Large intestine (tissue), 3 donors: ENCODE results near the gene UBE2N. TPM values are rescaled to one million over a fixed set of nuclear protein-coding genes. Genes with fewer than 3 reads are reported as not detected.

ENCODE experiments used
- DNase-seq, 2 donors: peaks; one replicate each; pipeline versions ENCODE4 v3.0.0 to v3.0.0-alpha.2; 2013
- H3K27ac ChIP-seq: one replicate; pipeline ENCODE4 v1.5.1; 2013; ENCODE audit warnings: low read length
- H3K27me3 ChIP-seq: 2 replicates; pipeline ENCODE4 v1.6.1; 2013; ENCODE audit warnings: low read length; ENCODE audit not compliant: control insufficient read depth, insufficient read depth
- H3K36me3 ChIP-seq: 2 replicates; pipeline ENCODE4 v1.6.1; 2013; ENCODE audit warnings: low read length; ENCODE audit not compliant: control insufficient read depth, insufficient read depth
- H3K4me1 ChIP-seq: one replicate; pipeline ENCODE4 v1.6.1; 2013; ENCODE audit warnings: low read length; ENCODE audit not compliant: control insufficient read depth, insufficient read depth
- H3K4me3 ChIP-seq: one replicate; pipeline ENCODE4 v1.5.1; 2013; ENCODE audit warnings: low read length
- H3K9me3 ChIP-seq: one replicate; pipeline ENCODE4 v1.6.1; 2013; ENCODE audit warnings: mild to moderate bottlenecking, low read depth, low read length, moderate library complexity; ENCODE audit not compliant: control insufficient read depth
- WGBS: methylation state at CpG from one replicate; pipeline ENCODE4 v1.1.5; 2013; ENCODE audit warnings: low lambda C conversion rate; ENCODE audit not compliant: insufficient coverage; 5-methylcytosine and 5-hydroxymethylcytosine counted together
- polyA plus RNA-seq: library from polyadenylated mRNA; unstranded; fragments of 120-200 nt; gene quantifications from one replicate; pipeline ENCODE4 v1.2.1, GENCODE V29; 2013

The UBE2N gene
- polyA plus RNA-seq, 1 donor = 102 TPM

DNA sequence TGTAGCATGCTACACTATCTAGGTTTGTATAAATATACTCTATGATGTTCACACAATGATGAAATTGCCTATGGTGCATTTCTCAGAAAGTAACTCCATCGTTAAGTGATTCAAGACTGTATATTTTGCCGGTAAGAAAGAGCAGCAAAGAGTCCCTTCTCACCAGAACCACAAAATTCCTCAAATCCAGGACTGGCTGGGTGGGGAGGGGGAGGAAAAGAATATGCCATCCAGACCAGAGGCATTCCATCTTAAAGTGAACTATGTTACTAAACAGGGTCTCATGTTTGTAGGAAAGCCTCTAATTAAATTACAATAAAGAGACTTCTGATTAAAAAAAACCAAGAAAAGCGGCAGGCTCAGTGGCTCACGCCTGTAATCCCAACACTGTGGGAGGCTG is 11.5 kb downstream of the UBE2N start:
- Histone ChIP-seq H3K27me3 (no peaks in the 10 kb centered on the region), H3K36me3 (no peaks in the 10 kb centered on the region), H3K4me1 (peaks cover 3% of the 10 kb centered on the region), H3K27ac (no peak overlapping the region), H3K4me3 (no peak overlapping the region), H3K9me3 (no peaks in the 10 kb centered on the region)
- WGBS = 80% methylated on average over 1 of the region's 4 CpGs
- no peak for DNase-seq

- H3K4me1 ChIP-seq = peaks cover 3% of the 10 kb centered on the region
- H3K36me3 ChIP-seq = no peaks in the 10 kb centered on the region
- no peak for DNase-seq
- H3K27me3 ChIP-seq = no peaks in the 10 kb centered on the region
- no CpG with 5 or more reads among the region's 1 CpG for WGBS
- H3K4me3 ChIP-seq = no peak overlapping the region
- H3K27ac ChIP-seq = no peak overlapping the region
- H3K9me3 ChIP-seq = no peaks in the 10 kb centered on the region
Observed at GRCh38 chr12:93429852-93430251, 11.9 kb downstream of the UBE2N start.

- Histone ChIP-seq H3K36me3 (no peaks in the 10 kb centered on the region), H3K4me3 (no peak overlapping the region), H3K9me3 (no peaks in the 10 kb centered on the region), H3K27me3 (no peaks in the 10 kb centered on the region), H3K4me1 (peaks cover 3% of the 10 kb centered on the region), H3K27ac (no peak overlapping the region)
- WGBS = no CpG with 5 or more reads among the region's 1 CpG
- DNase-seq = no peak
Observed at GRCh38 chr12:93429448-93429847, 12.3 kb downstream of the UBE2N start.

- Histone ChIP-seq H3K4me3 (no peak overlapping the region), H3K4me1 (peaks cover 3% of the 10 kb centered on the region), H3K9me3 (no peaks in the 10 kb centered on the region), H3K36me3 (no peaks in the 10 kb centered on the region), H3K27me3 (no peaks in the 10 kb centered on the region), H3K27ac (no peak overlapping the region)
- 100% methylated on average over 2 of the region's 5 CpGs for WGBS
- DNase-seq = no peak
Observed at GRCh38 chr12:93427779-93428564, 13.8 kb downstream of the UBE2N start.

DNA sequence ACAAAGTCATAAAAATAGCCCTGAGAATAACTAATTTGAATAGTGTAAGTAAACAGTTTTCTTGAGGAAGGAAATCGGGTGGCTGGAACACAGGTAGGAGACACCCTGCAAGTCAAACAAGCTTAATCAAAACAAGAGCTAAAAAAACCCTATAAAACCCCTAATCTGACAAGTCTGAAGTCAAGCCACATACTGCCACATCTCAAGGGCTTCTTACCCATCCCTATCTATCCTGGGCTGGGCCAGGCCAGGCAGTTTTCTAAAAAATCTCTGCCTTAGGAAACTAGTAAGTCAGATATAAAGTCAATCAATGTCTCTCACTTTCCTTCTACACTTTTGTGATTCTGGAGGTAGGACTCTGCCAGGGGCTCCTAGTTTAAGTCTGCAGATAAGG is 15.3 kb downstream of the UBE2N start:
- DNase-seq = no peak
- Histone ChIP-seq H3K9me3 (no peaks in the 10 kb centered on the region), H3K36me3 (no peaks in the 10 kb centered on the region), H3K4me1 (peaks cover 3% of the 10 kb centered on the region), H3K27ac (no peak overlapping the region), H3K4me3 (no peak overlapping the region), H3K27me3 (no peaks in the 10 kb centered on the region)
- 50% methylated on average over 1 of the region's 1 CpG for WGBS

DNA sequence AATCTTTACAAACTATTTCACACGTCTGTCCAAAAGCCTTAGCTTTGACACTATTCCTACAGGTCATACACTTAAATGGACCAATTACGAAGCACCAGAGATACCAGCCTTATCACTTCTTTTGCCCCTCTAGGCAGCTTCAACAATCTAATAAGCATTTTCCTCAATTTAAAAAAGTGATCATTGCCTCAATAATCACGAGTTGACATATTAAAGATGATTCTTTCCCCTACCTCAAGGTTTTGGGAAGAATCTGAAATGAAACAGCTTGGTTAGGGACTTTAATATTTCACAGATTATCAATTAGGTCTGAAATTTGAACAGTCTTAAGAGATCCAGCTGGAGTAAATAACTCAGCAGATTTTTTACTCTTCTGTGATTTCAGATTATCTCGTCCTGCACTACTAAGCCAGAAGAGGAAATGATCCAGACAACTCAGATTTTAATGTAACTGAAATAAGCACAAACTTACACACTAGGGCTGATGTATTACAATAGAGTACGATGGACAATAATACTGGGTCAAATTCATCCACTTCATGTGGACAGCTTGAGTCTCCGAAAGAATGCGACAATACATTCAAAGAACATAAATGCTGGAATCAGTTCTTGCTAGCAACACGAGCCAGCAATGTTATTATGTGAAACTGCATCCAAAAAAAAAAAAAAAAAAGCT is 15.9 kb downstream of the UBE2N start:
- DNase-seq = no peak
- H3K4me1 ChIP-seq = peaks cover 3% of the 10 kb centered on the region
- H3K9me3 ChIP-seq = no peaks in the 10 kb centered on the region
- H3K27me3 ChIP-seq = no peaks in the 10 kb centered on the region
- no peak overlapping the region for H3K4me3 ChIP-seq
- WGBS = 73% methylated on average over 3 of the region's 8 CpGs
- no peak overlapping the region for H3K27ac ChIP-seq
- H3K36me3 ChIP-seq = no peaks in the 10 kb centered on the region

GRCh38 chr12:93422050-93422449 is 19.7 kb downstream of the UBE2N start:
- Histone ChIP-seq H3K4me3 (no peak overlapping the region), H3K9me3 (no peaks in the 10 kb centered on the region), H3K27me3 (no peaks in the 10 kb centered on the region), H3K36me3 (no peaks in the 10 kb centered on the region), H3K27ac (no peak overlapping the region), H3K4me1 (peaks cover 3% of the 10 kb centered on the region)
- WGBS = 100% methylated on average over 2 of the region's 2 CpGs
- DNase-seq = no peak

DNA sequence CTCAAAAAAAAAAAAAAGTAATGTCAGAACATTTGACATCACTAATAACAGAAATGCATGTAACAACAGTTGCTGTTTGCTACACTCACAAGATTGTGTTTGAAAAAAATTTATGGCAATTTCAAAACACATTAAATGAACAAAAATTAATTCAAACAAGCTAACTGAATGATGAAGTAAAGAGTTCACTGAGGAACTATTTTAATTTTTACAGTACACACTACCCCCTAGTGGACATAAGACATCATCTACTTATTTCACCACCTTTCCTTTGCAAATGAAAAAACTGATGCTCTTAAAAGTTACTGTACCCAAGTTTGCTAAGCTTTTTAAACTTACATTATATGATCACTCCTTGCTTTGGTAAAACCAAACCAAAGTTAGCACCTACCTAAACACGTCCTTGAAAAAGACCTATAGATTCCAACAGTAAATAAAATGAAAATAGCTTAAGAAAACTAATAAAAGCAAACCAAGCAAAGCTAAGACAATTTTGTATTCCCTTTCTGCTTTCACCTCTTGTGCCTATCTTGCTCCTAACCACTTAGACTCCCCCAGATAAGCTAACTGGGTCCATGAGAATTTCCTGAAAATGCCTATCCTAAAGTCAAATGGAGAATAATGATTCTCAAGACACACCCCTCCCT is 22.2 kb downstream of the UBE2N start:
- H3K9me3 ChIP-seq = no peaks in the 10 kb centered on the region
- peak in 1 of 2 donors; percentile 36 for DNase-seq
- H3K27ac ChIP-seq = no peak overlapping the region
- WGBS = no CpG with 5 or more reads among the region's 1 CpG
- H3K4me3 ChIP-seq = no peak overlapping the region
- no peaks in the 10 kb centered on the region for H3K36me3 ChIP-seq
- no peaks in the 10 kb centered on the region for H3K4me1 ChIP-seq
- no peaks in the 10 kb centered on the region for H3K27me3 ChIP-seq

DNA sequence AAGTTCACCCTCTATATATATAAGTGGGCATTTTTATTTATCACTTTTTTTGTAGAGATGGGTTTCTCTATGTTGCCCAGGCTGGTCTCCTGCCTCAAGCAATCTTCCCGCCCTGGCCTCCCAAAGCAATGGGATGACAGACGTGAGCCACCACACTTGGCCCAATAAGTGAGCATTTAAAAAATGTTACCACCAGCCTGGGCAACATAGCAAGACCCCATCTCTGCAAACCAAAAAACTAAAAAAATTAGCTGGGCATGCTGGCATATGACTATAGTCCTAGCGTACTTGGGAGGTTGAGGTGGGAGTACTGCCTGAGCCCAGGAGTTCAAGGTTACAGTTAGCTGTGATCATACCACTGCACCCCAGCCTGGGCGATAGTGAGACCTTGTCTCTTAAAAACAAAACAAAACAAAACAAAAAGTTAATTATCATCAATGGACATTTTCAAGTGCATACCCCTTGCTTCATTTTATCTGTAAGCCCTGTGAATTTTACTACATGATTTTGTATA is 23.7 kb downstream of the UBE2N start:
- 100% methylated on average over 1 of the region's 4 CpGs for WGBS
- no peaks in the 10 kb centered on the region for H3K4me1 ChIP-seq

DNA sequence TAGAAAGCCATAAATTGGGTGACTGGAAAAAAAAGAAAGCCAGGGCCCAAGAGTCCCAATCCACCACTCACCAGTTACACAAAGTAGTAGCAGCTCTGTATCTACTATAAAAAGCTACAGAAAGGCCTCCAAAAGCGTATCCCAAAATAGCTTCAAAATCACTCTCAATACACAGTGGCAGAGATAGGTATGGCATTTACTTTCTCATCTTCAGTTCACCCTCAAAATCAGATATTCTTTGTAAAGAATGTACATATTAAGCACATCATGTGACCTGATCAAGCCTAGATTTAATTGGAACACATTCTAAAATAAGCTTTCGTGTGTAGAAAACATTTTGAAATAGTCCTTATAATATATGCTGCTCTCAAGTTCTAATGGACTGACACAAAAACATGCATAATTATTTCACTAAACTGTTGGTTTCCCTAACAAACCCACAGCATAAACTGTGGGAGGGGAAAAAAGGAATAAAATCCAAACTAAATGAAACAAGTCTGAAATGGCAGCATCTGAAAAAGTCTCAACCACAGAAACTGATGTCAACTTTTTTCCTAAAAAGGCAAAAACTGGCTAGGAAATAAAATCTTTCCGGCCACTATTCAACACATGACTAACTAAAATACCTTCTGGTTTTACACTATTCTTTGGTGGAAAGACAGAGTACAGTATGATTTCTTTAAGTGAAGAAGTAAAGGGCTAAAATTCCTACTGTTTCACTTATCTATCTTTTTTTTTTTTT is 25.9 kb downstream of the UBE2N start:
- no peaks in the 10 kb centered on the region for H3K4me1 ChIP-seq
- H3K27ac ChIP-seq = no peak overlapping the region
- H3K9me3 ChIP-seq = no peaks in the 10 kb centered on the region
- WGBS = no CpG with 5 or more reads among the region's 3 CpGs
- no peak overlapping the region for H3K4me3 ChIP-seq
- DNase-seq = no peak
- H3K27me3 ChIP-seq = no peaks in the 10 kb centered on the region
- no peaks in the 10 kb centered on the region for H3K36me3 ChIP-seq

More for the DNA sequence above, 23.7 kb downstream of the UBE2N start:
- Histone ChIP-seq H3K4me3 (no peak overlapping the region), H3K36me3 (no peaks in the 10 kb centered on the region), H3K27me3 (no peaks in the 10 kb centered on the region), H3K9me3 (no peaks in the 10 kb centered on the region), H3K27ac (no peak overlapping the region)
- DNase-seq = no peak
